ENCODE measurements around the gene MCRIP1.

MCRIP1 gene

DNA sequence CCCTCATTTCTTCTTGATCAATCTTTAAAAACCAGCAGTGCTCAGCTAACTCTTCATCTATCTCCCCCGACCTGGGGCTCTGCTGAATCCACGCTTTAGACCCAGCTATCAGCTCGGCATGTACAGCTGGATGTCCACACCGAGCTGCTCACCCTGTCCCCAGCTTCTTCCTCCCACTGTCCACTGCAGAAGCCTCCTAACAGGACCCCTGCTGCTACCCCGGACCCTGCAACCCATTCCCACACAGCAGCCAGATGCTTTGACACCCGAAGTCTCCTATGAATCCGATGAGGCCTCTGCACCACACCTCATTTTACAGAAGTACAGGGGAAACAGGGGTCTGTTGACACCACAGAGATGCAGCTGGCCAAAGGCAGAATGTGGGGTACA is 15.3 kb downstream of the MCRIP1 start:
- DNase-seq: no peak

DNA sequence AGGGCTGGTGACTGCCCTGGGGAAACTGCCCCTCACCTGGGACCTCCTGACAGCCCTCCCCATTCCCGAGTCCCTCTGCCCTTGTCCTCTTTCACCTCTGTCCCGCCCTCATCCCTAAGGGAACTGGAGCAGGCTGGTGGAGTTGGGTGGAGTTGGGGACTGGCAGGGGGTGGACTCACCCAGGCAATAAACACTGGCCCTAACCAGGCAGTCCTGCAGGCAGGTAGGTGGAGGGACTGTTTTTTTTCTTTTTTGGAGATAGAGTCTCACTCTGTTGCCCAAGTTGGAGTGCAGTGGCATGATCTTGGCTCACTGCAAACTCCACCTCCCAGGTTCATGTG is 17.5 kb downstream of the MCRIP1 start:
- no peak for DNase-seq

DNA sequence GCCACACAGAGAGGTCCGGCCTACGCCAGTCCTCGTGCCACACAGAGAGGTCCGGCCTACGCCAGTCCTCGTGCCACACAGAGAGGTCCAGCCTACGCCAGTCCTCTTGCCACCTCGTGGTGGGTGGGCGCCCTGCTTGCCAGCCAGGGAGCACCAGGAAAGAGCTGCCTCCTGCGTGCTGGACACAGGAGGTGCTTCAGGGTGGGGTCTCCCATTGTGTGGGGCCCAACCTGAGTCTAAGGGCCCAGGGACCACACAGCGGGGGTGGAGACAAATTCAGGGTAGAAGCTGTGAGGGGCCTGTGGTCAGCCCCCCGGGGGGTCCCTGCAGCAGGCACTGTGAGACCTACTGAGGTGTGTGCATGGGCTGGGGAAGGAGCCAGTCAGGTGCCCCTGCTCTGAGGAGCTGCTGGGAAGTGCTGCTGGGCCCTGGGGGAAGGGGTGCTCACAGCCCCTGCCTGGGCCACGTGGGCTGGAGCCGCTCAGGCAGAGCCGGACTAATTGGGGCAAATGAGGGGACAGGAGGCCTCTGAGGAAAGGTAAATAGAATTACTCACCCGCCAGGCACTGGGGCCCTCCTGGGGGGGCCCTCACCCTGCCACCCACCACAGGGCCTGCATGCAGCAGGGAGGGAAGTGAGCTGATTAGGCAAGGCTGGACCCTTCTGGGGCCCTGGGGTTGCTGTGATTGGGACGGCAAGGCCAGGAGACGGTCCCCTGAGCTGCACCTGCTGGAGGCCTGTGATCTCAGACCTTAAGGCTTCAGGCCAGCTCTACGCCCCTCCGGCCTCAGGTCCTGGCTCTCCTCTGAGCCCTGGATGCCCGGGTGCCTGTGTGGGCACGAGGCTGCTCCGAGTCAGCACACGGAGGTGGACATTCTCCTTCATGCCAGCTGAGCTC is 18.1 kb downstream of the MCRIP1 start:
- DNase-seq: no peak

DNA sequence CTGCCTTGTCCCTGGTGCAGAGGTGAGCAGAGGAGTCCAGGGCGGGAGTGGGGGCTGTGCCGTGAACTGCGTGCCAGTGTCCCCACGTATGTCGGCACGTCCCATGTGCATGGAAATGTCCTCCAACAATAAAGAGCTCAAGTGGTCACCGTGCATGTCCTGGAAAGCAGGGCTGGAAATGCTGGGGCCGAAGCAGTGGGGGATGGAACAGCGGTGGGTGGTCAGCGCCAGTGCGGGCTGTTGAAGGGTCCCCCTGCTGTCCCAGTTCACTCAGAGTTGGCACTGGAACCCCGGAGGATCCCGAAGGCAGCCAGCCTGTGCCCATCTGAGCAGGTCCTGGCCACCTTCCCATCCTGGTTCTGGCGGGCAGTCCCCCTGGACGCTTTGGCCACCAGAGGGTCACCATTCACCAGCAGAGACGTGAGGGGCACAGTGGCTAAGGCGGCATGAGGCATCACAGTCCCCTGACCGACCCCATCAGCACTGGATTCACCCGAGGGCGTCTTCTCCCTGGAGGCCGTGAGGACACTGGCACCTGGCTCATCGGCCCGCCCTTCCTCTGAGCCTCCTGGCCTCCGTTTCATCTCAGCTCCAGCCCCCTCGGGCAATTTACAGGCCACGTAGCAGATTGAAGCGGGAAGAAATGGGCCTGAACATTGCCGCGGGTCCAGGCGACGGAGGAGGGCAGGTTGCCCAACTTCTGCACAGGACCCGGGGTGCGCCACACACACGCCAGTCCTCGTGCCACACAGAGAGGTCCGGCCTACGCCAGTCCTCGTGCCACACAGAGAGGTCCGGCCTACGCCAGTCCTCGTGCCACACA is 19.0 kb downstream of the MCRIP1 start:
- no peak for DNase-seq

DNA sequence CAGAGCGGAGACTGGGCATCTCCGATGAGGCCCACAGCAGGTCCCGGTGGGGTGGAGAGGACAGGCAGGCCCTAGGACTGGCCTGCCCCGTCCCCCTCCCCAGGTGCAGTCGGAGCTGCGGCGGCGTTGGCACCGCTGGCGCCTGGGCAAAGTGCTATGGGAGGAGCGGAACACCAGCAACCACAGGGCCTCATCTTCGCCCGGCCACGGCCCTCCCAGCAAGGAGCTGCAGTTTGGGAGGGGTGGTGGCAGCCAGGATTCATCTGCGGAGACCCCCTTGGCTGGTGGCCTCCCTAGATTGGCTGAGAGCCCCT is 19.8 kb downstream of the MCRIP1 start:
- no peak for DNase-seq

DNA sequence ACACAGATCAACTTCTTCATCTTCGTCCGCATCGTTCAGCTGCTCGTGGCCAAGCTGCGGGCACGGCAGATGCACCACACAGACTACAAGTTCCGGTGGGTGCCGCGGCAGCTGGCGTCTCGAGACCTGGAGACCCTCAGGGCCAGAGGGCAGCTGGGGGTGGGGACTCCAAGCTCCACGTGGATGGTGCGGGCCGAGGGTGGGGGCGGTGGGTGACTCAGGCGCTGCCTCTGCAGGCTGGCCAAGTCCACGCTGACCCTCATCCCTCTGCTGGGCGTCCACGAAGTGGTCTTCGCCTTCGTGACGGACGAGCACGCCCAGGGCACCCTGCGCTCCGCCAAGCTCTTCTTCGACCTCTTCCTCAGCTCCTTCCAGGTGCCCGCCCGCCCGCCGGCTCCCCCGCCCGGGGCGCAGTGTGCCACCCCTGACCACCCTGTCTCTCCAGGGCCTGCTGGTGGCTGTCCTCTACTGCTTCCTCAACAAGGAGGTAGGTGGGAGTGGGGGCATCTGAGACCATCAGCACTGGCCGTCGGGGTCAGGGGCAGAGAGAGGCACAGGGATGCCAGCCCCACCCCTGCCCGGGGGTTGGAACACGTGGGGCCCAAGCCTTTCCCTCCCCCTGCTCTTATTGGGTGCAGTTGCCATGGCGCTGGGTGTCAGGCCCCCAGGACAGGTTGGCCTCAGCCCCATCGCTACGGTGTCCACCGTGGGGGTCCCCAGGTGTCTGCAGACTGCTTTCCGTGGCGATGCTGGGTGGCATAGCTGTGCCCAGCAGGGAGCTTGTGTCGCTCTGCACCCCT is 20.3 kb downstream of the MCRIP1 start:
- no peak for DNase-seq

DNA sequence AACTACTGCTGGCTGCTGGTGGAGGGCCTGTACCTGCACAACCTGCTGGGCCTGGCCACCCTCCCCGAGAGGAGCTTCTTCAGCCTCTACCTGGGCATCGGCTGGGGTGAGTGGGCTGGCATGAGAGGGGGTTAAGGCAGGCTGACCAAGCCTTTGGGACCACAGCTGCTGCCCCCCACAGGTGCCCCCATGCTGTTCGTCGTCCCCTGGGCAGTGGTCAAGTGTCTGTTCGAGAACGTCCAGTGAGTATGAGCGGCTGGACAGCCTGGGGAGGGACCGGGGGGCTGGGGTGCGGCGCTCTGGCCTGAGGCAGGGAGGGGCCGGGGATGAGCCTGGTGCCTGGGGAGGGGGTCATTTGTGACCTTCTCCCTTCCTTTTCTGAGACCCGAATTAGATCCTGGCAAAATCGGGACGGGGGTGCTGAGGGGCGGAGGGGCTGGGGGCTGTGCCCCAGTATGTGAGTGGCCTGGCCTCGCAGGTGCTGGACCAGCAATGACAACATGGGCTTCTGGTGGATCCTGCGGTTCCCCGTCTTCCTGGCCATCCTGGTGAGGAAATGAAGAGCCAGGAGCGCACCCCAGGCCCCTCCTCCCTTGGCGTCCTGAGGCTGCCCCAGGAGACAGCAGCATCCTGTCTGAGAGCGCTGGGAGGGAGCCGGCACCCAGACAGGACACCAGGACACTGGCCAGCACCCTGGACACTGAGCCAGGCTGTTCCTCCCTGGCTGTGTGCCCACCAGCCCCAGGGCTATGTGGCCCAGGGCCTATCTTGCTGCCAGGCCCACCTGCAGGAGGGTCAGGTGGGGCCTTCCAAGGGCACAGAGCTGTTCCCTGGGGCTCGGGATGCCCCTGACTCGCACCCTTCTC is 21.2 kb downstream of the MCRIP1 start:
- no peak for DNase-seq

DNA sequence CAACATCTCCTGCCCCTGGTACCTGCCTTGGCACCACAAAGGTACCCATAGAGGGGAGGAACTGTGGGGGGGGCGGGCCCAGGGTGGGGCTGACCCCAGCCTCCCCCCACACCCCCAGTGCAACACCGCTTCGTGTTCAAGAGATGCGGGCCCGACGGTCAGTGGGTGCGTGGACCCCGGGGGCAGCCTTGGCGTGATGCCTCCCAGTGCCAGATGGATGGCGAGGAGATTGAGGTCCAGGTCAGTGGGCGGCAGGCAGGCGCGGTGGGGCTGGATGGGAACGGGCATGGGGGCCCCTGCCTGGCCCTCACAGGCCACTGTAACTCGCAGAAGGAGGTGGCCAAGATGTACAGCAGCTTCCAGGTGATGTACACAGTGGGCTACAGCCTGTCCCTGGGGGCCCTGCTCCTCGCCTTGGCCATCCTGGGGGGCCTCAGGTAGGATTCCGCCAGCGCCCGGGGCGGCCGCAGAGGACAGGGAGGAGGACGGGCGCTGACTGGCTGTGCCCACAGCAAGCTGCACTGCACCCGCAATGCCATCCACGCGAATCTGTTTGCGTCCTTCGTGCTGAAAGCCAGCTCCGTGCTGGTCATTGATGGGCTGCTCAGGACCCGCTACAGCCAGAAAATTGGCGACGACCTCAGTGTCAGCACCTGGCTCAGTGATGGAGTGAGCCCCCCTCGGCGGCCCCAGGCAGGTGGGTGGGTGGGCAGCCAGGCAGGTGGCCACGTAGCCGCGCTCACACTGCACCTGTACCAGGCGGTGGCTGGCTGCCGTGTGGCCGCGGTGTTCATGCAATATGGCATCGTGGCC is 22.0 kb downstream of the MCRIP1 start:
- no peak for DNase-seq

DNA sequence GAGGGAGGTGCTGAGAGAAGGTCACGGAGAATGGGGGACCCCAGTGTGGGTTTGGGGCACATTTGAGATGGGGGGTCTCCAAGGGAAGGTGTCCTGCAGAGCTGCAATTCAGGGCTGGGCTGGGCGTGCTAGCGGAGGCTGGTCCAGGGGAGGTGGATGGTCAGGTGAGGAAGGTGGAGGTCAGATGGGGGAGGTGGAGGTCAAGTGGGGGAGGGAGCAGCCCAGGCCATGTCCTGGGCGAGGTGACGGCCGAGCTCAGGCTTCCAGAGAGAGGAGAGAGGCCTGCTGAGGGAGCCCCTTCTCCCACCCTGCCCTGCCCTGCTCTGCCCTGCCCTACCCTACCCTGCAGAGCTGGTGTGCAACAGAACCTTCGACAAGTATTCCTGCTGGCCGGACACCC is 22.6 kb downstream of the MCRIP1 start:
- no peak for DNase-seq

DNA sequence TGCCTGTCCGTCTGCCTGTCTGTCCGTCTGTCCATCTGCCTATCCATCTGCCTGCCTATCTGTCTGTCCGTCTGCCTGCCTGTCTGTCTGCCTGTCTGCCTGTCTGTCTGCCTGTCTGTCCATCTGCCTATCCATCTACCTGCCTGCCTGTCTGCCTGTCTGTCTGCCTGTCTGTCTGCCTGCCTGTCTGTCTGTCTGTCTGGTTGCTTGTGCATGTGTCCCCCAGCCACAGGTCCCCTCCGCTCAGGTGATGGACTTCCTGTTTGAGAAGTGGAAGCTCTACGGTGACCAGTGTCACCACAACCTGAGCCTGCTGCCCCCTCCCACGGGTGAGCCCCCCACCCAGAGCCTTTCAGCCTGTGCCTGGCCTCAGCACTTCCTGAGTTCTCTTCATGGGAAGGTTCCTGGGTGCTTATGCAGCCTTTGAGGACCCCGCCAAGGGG is 23.5 kb downstream of the MCRIP1 start:
- no peak for DNase-seq

DNA sequence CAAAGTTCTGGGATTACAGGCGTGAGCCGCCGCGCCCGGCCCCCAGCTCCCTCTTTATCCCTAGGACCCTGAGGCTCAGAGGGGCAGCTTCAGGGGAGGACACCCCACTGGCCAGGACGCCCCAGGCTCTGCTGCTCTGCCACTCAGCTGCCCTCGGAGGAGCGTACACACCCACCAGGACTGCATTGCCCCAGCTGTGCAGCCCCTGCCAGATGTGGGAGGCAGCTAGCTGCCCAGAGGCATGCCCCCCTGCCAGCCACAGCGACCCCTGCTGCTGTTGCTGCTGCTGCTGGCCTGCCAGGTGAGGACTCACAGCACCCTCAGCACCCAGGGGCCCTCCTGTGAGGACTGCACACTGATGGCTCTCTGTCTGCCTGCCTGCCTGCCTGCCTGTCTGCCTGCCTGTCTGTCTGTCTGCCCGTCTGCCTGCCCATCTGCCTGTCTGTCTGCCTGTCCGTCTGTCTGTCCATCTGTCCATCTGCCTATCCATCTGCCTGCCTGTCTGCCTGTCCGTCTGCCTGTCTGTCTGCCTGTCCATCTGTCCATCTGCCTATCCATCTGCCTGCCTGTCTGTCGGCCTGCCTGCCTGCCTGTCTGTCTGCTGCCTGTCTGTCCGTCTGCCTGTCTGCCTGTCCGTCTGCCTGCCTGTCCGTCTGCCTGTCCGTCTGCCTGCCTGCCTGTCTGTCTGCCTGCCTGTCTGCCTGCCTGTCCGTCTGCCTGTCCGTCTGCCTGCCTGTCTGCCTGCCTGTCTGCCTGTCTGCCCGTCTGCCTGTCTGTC is 24.1 kb downstream of the MCRIP1 start:
- DNase-seq: no peak

DNA sequence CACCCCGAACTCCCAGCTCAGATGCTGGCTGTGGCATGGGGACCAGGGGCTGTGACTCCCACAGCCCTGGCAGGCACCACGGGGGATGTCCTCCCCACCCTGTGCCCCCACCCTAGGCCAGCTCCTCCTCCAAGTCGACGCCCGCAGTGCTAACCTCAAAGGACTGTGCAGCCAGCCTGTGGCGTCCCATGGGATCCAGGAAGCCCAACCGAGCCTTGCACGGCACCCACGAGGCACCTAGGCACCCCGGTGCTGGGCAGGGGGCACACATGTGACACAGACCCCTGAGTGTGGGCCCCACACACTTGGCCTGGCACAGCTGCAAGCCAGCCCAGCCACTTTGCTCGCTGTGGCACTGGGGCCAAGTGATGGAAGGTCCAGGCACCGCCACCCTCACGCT is 25.3 kb downstream of the MCRIP1 start:
- DNase-seq: no peak

DNA sequence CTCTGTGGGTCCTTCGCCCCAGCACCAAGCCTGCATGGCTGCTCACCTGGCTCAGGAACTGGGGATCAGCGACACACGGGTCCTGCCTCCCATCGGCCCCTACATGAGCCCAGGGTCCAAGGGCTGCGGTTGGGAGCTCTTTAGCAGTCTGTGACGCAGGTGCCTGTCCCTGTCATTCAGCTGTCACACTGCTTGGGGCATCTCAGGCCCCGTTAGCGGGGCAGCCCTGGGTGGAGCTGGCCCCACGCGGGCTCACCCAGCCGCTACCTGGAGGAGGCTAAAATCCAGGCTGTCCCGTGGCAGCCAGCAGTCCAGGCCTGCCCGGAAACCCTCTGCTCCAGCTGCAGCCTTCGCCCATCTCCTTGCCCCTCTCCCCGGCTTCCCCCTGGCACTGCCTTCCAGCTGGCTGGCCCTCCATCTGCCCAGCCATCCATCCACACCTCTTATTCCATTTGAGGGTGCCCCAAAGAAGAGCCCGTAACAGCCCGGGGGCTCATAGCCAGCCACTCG is 25.8 kb downstream of the MCRIP1 start:
- no peak for DNase-seq

DNA sequence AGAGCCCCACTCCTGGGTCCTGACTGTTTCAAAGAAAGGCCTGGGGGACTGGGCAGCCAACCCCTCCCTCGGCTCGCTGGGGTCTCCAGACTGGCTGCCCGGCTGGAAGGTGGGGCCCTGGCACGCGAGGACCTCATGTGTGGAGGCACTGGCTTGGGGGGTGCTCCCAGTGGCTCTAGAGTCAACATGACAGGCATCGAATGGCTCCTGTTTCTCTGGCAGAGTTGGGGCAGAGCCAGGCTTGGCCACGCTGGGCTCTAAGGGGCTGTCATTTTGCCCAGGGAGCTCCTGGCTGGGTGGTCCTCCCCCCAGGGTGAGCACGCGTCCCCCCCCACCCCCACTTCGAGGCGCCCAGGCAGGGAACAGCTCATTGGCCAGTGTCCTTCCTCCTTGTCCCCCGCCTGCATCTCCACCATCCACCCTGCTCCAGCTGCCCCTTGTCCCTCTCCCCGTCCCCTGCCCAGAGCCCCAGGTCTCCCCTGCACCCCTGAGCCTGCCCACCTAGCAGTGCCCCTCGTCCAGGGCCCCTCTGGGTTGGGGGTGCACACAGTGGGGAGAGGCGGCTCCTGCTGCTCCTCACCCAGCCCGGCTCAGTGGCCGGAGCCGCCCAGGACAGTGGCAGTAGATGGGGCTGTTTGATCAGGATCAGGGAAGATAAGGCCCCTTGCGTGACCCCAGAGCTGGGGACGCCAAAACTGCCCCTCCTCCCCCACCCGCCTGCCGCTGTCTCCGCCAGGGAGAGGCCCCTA is 26.5 kb downstream of the MCRIP1 start:
- DNase-seq: no peak

DNA sequence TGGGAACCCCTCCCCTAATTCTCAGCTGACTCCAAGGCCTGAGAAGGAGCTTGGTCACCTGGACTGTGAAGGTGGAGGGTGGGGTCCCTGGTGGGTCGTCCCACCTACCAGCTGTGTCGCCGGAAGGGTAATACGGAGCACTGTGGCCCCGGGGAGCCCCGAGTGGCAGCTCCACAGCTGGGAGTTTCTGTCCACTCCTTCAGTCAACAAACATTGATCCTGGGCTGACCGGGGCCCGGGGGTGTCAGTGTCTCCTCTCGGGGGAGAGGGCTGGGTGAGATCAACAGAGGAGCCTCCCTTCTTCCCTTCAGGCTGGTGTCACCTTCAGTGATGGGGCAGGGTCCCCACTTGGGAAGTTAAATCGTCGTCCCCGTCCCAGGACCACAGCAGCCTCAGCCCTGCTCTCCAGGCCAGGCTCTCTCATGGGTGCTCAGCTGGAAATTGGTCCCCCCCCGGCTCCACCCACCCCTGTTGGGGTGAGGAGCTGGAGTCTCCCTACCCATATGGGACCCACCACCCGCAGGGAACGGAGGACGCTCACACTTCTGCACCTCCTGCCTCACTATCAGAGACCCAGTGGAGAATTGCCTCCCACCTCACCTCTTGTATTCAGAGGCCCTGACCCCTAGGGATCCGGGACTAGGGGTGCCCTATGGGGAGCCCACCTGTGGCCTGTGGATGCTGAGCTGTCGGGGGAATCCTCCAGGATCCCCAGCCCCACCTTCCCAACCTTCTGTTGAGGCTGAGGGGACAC is 27.2 kb downstream of the MCRIP1 start:
- DNase-seq: no peak

DNA sequence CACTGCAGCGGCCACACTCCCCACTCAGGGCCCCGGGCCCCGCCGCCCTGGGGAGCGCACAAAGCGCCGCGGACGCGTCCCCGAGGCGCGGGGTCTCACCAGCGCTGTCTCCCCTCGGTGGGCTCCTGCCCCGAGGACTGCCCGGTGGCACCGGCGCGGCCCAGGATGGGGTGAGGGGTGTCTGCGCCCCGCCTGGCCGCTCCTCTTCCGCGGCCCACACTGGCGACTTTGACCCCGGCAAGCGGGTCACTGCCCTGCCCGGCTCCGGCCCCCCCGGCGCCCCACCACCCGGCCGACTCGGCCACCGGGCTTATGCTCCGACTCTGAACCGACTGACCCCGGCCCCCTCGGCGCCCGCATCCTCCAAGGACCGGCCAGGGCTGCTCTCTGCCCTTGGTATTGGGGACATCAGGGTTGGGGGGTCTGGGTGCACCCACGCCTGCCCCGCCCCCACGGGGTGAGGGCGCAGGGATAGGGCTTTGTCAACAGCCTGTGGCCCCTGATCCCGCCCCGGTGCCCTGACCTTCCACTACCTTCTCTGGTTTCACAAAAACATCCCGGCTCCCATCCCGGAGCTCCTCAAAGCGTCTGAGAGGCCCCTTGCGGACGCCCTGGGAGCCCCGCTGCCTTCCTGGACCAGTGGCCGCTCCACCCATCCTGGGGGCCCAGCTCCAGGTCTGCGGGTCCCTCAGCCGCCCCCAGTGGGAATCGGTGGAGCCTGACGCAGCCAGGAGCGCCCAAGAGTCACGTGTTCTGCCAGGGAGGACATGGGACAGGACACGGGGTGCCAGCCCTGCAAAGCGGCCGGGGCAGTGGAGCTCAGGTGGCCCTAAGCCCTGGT is 28.3 kb downstream of the MCRIP1 start:
- DNase-seq: no peak

DNA sequence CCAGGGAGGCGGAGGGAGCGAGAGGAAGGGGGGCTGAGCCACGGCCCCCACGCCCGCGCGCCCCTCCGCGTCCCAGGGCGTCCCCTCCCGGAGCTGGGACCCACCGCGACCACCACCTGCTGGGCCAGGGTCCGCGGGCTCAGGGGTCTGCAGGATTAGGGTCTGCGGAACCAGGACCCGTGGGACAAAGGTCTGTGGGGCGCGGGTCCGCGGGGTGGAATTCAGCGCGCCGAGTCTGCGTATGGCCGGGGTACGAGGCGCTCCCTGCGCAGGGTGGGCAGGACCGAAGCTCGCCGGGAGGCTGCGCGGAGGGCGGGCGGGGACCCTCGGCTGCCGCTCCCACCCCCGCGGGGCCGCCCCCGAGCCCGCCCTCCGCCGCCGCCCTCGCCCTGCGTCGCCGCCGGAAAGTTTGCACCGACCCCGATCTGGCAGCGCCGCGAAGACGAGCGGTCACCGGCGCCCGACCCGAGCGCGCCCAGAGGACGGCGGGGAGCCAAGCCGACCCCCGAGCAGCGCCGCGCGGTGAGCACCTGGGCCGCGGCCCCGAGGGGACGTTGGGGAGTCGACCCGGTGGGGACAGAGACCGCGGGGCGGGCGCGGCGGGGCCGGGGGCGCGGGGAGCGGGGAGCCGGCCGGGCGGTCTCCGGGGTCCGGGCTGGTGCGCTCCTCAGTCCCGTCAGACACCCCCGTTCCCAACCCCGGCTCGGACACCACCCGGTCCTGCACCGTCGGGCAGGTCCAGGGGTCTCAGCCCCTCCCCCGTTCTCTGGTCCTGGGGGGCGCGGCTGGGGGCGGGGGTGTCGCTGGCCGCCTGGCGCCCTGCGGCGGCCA is 29.1 kb downstream of the MCRIP1 start, which contains the start of gene GCGR:
Gene GCGR, plus strand, starts transcription at position 423 of the 831 bp plus-strand sequence. CDS start 4,869 bp downstream, outside the sequence.
- no peak for DNase-seq
